Central memory CD8-positive, alpha-beta T cell (primary cell): ENCODE results near the gene GPBP1L1.

Source experiments
- ATAC-seq: fragments of 150-1000 bp; cut with Tn5 transposase; replicated peaks from 2 replicates; pipeline ENCODE4 v1.10.0; 2022; ENCODE audit warnings: mild to moderate bottlenecking, moderate FRiP score, moderate number of reproducible peaks; ENCODE audit not compliant: poor library complexity, severe bottlenecking; ENCODE audit errors: extremely low read depth
- DNase-seq, 2 donors: peaks; one replicate each; pipeline ENCODE4 v3.0.0; 2021; ENCODE audit warnings: low spot score in 2 of 2
- H3K27ac Mint-ChIP-seq: one replicate; pipeline ENCODE4 v1.8.0; 2022; ENCODE audit warnings: low read depth, mild to moderate bottlenecking, moderate library complexity, mixed read lengths
- H3K27me3 Mint-ChIP-seq: one replicate; pipeline ENCODE4 v1.8.0; 2022; ENCODE audit warnings: mixed read lengths
- H3K36me3 Mint-ChIP-seq: one replicate; pipeline ENCODE4 v1.8.0; 2022; ENCODE audit warnings: mild to moderate bottlenecking, moderate library complexity, mixed read lengths; ENCODE audit not compliant: insufficient read depth
- H3K4me1 Mint-ChIP-seq: one replicate; pipeline ENCODE4 v1.8.0; 2022; ENCODE audit warnings: mixed read lengths
- H3K4me3 Mint-ChIP-seq: one replicate; pipeline ENCODE4 v1.8.0; 2022; ENCODE audit warnings: mild to moderate bottlenecking, moderate library complexity, mixed read lengths
- H3K9me3 Mint-ChIP-seq: one replicate; pipeline ENCODE4 v1.8.0; 2022; ENCODE audit warnings: mixed read lengths

Gene GPBP1L1

DNA sequence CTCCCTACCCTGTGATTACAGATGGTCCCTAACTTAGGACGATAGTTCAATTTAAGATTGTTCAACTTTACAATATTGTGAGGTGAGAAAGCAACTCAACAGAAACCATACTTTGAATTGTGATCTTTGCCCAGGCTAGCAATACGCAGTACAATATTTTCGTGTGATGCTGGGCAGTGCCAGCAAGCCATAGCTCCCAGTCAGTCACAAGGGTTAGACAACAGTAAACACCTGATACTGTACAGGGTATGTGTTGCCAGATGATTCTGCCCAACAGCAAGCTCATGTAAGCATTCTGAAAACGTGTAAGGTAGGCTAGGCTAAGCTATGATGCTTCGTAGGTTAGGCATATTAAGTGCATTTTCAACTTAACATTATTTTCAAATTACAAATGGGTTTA lies 11.9 kb downstream of the GPBP1L1 start:
- no peak for DNase-seq
- Mint-ChIP-seq H3K4me1 (peaks cover 80% of the 10 kb centered on the region), H3K27ac (no peak overlapping the region), H3K9me3 (no peaks in the 10 kb centered on the region), H3K4me3 (no peak overlapping the region), H3K27me3 (no peaks in the 10 kb centered on the region), H3K36me3 (peaks cover 18% of the 10 kb centered on the region)
- no peak for ATAC-seq

DNA sequence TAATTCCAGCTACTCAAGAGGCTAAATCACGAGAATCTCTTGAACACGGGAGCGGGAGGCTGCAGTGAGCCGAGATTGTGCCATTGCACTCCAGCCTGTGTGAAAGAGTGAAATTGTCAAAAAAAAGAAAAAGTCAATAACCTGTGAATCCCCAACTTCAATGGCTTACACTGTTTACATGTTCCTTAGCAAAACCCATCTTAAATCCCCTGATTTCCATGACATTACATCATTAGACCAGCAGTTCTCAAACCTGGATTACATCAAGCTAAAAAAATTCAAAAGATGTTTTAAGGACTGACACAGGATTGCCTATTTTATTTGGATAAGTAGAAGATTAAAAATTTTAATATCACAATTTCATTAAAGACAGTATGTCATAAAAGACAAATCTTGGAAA lies 12.4 kb downstream of the GPBP1L1 start:
- Mint-ChIP-seq H3K36me3 (peaks cover 18% of the 10 kb centered on the region), H3K4me1 (peaks cover 75% of the 10 kb centered on the region), H3K27me3 (no peaks in the 10 kb centered on the region), H3K4me3 (no peak overlapping the region), H3K27ac (no peak overlapping the region), H3K9me3 (no peaks in the 10 kb centered on the region)
- ATAC-seq (no peak), DNase-seq (no peak)

DNA sequence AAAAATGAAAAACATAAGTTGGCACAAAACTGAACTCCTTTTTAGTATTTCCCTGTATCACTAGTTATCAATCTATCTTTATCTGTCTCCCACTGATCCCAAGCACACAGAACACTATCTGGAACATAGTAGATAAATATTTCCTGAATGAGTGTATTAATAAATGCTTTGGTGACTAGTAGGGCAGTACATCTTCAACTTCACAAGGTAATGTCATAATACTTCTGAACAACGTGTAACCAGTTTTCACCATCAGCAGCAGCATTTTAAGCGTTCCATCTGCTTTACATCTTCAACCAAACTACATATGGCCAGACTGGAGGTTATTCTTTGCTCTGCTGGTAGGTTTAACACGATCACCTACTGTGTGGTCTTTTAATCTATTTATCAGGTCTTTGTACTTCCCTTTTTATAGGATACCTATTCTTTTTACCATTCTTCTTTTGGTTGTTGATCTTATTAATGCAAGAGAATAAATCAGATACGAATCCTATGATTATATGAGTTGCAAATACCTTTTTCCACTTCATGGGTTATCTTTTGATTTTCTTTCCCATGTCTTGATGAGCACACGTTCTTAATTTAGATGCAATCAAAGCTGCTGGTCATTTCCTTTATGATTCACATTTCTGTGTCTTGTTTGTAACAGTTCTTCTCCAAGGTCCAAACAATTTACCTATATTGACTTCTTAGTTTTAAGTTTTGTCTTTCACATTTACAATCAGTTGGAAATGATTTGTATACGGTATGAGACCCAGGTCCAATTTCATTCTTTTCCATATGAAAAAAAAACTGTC lies 16.3 kb downstream of the GPBP1L1 start:
- H3K4me3 Mint-ChIP-seq: no peak overlapping the region
- peaks cover 23% of the 10 kb centered on the region for H3K36me3 Mint-ChIP-seq
- peaks cover 64% of the 10 kb centered on the region for H3K4me1 Mint-ChIP-seq
- DNase-seq (no peak), ATAC-seq (no peak)
- H3K9me3 Mint-ChIP-seq: no peaks in the 10 kb centered on the region
- H3K27me3 Mint-ChIP-seq: no peaks in the 10 kb centered on the region
- H3K27ac Mint-ChIP-seq: peak overlapping the region; percentile 52

DNA sequence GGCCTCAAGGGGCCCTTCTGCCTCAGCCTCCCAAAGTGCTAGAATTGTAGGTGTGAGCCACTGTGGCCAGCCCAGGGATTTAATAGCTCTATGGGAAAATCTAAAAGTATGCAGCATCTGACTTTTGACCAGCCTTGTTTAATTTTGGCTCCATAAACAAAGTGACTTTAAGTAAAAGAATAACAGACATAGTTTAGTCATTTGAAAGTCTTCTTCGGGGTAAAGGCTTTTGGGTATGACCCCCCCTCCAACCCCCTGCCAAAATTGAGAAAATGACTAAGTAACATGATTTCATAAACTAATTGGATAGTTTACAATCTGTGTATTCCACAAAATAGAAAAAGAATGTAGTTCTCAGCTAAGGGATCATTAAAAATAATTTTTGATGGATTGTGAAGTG lies 17.0 kb downstream of the GPBP1L1 start:
- no peak for DNase-seq

DNA sequence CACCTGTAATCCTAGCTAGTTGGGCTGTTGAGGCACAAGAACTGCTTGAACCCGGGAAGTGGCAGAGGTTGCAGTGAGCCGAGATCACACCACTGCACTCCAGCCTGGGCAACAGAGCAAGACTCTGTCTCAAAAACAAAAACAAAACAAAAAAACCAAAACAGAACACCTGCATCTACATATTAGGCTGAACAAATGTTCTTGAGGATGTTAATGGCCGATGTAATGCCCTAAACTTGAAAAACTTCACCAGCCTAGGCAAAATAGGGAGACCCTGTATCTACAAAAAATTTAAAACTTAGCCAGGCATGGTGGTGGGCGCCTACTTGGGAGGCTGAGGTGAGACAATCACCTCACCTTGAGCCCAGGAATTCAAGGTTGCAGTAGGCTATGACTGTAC lies 17.8 kb downstream of the GPBP1L1 start:
- H3K4me3 Mint-ChIP-seq: no peak overlapping the region
- H3K27ac Mint-ChIP-seq: peak overlapping the region; percentile 25
- H3K27me3 Mint-ChIP-seq: no peaks in the 10 kb centered on the region
- H3K9me3 Mint-ChIP-seq: no peaks in the 10 kb centered on the region
- peaks cover 55% of the 10 kb centered on the region for H3K4me1 Mint-ChIP-seq
- ATAC-seq (no peak), DNase-seq (no peak)
- peaks cover 18% of the 10 kb centered on the region for H3K36me3 Mint-ChIP-seq

More for the DNA sequence above, 17.0 kb downstream of the GPBP1L1 start:
- Mint-ChIP-seq H3K27me3 (no peaks in the 10 kb centered on the region), H3K36me3 (peaks cover 21% of the 10 kb centered on the region), H3K4me1 (peaks cover 59% of the 10 kb centered on the region), H3K9me3 (no peaks in the 10 kb centered on the region), H3K27ac (peak overlapping the region; percentile 25), H3K4me3 (no peak overlapping the region)
- ATAC-seq: no peak

DNA sequence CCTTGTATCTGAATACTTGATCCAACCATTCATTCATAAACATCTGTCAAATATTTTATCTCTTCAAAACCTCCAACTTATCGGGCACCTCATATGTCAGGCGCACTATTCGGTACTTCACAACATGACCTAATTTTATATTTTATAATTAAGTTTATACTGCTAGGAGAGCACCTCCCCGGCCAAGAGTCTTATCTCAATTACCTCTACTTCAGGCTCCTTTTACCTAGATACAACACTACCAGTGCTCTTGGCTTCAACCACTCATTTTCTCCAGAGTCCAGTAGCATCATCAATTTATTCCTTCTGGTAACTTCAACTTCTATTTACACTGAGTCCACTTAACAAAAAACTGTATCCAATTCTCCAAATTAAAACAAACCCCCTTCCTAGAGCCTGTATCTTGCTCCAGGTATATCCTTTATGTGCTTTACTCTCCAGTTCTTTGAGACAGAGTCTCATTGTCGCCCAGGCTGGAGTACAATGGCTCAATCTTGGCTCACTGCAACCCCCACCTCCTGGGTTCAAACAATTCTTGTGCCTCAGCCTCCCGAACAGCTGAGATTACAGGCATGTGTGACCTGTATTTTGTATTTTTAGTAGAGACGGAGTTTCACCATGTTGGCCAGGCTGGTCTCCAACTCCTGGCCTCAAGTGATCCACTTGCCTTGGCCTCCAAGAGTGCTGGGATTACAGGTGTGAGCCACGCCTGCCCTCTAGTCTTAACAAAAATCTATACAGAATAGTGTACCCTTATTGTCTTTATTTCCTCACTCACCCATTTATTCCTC lies 18.8 kb downstream of the GPBP1L1 start:
- H3K27me3 Mint-ChIP-seq: no peaks in the 10 kb centered on the region
- H3K4me1 Mint-ChIP-seq: peaks cover 53% of the 10 kb centered on the region
- H3K9me3 Mint-ChIP-seq: no peaks in the 10 kb centered on the region
- no peak overlapping the region for H3K4me3 Mint-ChIP-seq
- no peak for DNase-seq
- no peak for ATAC-seq
- peaks cover 12% of the 10 kb centered on the region for H3K36me3 Mint-ChIP-seq
- H3K27ac Mint-ChIP-seq: no peak overlapping the region

DNA sequence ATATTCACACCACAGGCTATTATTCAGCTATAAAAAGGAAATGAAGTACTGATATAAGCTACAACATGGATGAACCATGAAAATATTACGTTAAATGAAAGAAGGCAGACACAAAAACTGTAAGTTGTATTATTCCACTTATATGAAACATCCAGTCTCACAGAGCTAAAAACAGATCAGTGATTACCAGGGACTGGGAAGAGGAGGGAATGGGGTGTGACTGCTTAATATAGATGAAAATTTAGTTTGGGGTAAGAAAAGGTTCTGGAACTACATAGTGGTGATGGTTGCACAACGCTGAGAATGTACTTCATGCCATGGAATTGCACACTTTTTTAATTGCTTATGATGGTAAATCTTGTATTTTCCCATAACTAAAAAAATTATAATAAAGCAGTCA lies 19.5 kb downstream of the GPBP1L1 start:
- ATAC-seq (no peak), DNase-seq (no peak)
- Mint-ChIP-seq H3K27ac (no peak overlapping the region), H3K27me3 (no peaks in the 10 kb centered on the region), H3K36me3 (peaks cover 13% of the 10 kb centered on the region), H3K4me3 (no peak overlapping the region), H3K4me1 (peaks cover 55% of the 10 kb centered on the region), H3K9me3 (no peaks in the 10 kb centered on the region)

DNA sequence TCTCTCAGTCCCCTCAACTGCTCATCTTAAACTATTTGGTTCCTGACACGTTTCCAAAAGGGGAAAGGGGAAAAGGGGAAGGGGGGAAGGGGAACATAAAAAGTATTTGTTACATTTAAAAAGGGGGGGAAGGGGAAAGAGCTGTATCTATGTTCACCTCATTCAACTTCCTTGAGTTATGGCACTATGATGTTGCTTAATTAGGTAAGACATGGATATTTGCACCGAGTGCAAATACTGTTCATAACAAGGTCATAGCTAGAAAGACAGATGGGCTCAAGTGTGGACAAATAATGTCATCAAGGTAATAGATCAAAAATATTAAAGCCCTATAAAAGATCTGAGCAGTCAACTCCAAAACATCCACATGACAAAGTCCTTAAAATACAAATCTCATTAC lies 26.0 kb downstream of the GPBP1L1 start:
- no peaks in the 10 kb centered on the region for H3K27me3 Mint-ChIP-seq
- no peak overlapping the region for H3K4me3 Mint-ChIP-seq
- H3K36me3 Mint-ChIP-seq: peaks cover 50% of the 10 kb centered on the region
- no peak for DNase-seq
- H3K27ac Mint-ChIP-seq: no peak overlapping the region
- ATAC-seq: no peak
- H3K9me3 Mint-ChIP-seq: no peaks in the 10 kb centered on the region
- H3K4me1 Mint-ChIP-seq: peaks cover 20% of the 10 kb centered on the region

DNA sequence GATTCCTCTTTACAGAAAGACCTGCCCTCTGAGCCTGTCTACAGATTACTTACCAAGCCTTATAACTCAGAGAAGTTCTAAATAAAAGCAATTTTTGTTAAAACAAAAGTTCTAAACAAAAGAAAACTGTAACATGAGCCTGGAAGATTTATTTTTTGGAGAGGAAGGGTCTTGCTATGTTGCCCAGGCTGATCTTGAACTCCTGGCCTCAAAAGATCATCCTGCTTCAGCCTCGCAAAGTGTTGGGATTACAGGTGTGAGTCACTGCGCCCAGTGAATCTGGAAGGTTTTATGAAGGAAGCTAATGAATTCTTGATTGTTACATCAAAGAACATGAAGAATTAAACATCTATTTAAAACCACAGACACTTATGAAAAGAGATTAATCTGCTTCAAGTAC lies 27.1 kb downstream of the GPBP1L1 start:
- H3K27ac Mint-ChIP-seq: no peak overlapping the region
- H3K4me1 Mint-ChIP-seq: peaks cover 15% of the 10 kb centered on the region

DNA sequence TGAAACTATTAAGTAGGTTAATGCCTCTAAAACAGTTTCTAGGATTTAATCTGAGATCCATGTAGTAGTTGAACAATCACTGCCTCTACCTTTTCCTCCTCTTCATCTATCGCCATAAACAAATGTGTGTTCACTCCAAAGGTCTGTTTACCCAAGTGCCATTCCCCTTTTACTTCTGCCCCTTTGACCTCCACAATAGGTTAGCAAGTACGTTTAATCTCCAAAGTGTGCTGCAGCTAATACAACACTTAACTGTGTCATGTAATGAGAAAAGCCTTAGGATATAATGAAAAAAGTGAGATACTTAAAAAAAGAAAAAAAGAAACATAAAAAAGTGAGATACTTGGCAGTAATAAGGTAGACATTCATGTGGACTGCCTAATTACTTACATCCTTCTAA lies 28.2 kb downstream of the GPBP1L1 start:
- H3K27me3 Mint-ChIP-seq: no peaks in the 10 kb centered on the region
- H3K9me3 Mint-ChIP-seq: no peaks in the 10 kb centered on the region
- H3K27ac Mint-ChIP-seq: no peak overlapping the region
- peaks cover 66% of the 10 kb centered on the region for H3K36me3 Mint-ChIP-seq
- DNase-seq (no peak), ATAC-seq (no peak)
- H3K4me1 Mint-ChIP-seq: peaks cover 10% of the 10 kb centered on the region
- no peak overlapping the region for H3K4me3 Mint-ChIP-seq

More for the DNA sequence above, 27.1 kb downstream of the GPBP1L1 start:
- Mint-ChIP-seq H3K36me3 (peaks cover 61% of the 10 kb centered on the region), H3K9me3 (no peaks in the 10 kb centered on the region), H3K27me3 (no peaks in the 10 kb centered on the region), H3K4me3 (no peak overlapping the region)
- ATAC-seq (no peak), DNase-seq (no peak)

DNA sequence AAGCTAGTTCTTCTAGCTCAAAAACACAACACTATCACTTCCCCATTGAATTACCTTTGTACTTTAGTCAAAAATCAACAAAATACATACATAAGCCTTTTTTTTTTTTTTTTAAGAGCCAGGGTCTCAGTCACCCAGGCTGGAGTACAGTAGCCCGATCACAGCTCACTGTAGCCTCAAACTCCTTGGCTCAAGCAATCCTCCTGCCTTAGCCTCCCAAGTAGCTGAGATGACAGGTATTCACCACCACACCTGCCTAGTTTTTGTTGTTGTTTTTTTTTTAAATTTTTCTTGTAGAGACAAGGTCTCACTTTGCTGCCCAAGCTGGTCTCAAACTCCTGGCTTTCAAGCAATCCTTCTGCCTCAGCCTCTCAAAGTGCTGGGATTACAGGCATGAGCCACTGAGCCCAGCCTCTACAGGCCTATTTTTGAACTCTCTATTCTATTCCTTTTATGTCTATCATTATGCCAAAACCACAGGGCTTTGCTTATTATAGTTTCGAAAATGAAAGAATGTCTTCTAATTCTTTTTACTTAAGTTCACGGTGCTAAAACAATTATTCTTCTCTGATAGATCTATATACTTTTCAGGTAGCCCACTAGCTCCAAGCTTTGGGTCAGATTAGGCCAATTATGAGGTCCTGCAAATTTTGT lies 29.6 kb downstream of the GPBP1L1 start:
- Mint-ChIP-seq H3K4me3 (no peak overlapping the region), H3K27ac (peak overlapping the region; percentile 49), H3K9me3 (no peaks in the 10 kb centered on the region), H3K36me3 (peaks cover 71% of the 10 kb centered on the region), H3K27me3 (no peaks in the 10 kb centered on the region), H3K4me1 (no peaks in the 10 kb centered on the region)
- ATAC-seq (no peak), DNase-seq (no peak)

DNA sequence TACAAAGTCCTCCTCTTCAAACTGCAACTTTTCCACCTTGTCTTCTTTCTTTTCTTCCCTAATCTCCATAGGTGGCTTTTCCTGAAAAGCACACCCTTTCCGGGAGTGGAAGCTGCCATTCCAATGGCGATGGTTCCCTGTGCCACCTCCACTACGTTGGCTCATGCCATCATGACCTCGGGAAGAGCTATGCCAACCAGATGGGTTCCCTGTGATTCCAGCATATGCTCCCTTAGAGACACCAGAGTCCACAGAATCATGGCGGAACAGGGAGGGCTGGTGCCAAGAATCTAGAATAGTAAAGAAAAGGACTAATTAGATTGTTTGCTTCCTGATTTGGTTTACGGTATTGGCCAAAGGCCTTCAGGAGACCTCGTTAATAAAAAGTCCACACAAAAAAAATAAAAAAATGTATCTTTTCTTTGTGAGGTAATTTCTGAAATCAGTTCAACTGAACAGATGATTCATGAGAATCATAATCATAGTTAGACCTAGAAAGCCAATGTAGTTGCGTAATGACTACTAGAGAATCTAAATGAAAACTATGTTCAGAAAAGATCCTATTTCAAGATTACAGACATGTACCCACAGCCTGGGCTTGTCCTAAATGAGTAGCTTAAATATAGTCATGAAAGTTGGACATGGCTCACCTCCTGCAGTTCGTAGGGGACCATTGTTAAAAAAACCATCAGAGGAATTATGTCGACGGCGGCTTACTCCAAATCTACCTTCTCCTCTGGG lies 31.6 kb downstream of the GPBP1L1 start:
- Mint-ChIP-seq H3K4me1 (peaks cover 11% of the 10 kb centered on the region), H3K27me3 (no peaks in the 10 kb centered on the region), H3K4me3 (no peak overlapping the region), H3K9me3 (no peaks in the 10 kb centered on the region), H3K36me3 (peaks cover 72% of the 10 kb centered on the region), H3K27ac (no peak overlapping the region)
- ATAC-seq: no peak
- DNase-seq: no peak
